Smooth muscle cell (in vitro differentiated cells): Measurements from ENCODE around the gene HSD17B2. TPM values are rescaled to one million over a fixed set of nuclear protein-coding genes. Genes with fewer than 3 reads are reported as not detected.

ENCODE experiments used
- DNase-seq: peaks from one replicate; lab custom pipeline; 2025; ENCODE audit not compliant: unreplicated experiment; lab: John Stamatoyannopoulos, UW
- H2AFZ ChIP-seq: fragments of 200-600 bp; sonication (generic); 2 replicates; pipeline ENCODE4 v1.6.0; 2016; ENCODE audit warnings: antibody characterized with exemption, low read depth, mild to moderate bottlenecking
- H3F3A ChIP-seq: fragments of 200-600 bp; sonication (generic); 2 replicates; pipeline ENCODE4 v1.6.0; 2017; ENCODE audit warnings: antibody characterized with exemption, low read depth
- H3K27ac ChIP-seq: fragments of 200-600 bp; sonication (generic); 2 replicates; pipeline ENCODE4 v1.5.1; 2016; ENCODE audit warnings: low read depth, mild to moderate bottlenecking
- H3K27me3 ChIP-seq: fragments of 200-600 bp; sonication (generic); 2 replicates; pipeline ENCODE4 v1.6.1; 2016; ENCODE audit warnings: low read depth, mild to moderate bottlenecking
- H3K36me3 ChIP-seq: fragments of 200-600 bp; sonication (generic); 2 replicates; pipeline ENCODE4 v1.5.1; 2016; ENCODE audit warnings: low read depth
- H3K4me1 ChIP-seq: fragments of 200-600 bp; sonication (generic); 2 replicates; pipeline ENCODE4 v1.5.1; 2016; ENCODE audit warnings: low read depth
- H3K4me2 ChIP-seq: fragments of 200-600 bp; sonication (generic); 2 replicates; pipeline ENCODE4 v1.6.0; 2016; ENCODE audit warnings: mild to moderate bottlenecking
- H3K4me3 ChIP-seq: fragments of 200-600 bp; sonication (generic); 2 replicates; pipeline ENCODE4 v1.5.1; 2016; ENCODE audit warnings: mild to moderate bottlenecking
- H3K79me2 ChIP-seq: fragments of 200-600 bp; sonication (generic); 2 replicates; pipeline ENCODE4 v1.6.0; 2016; ENCODE audit warnings: low read depth, mild to moderate bottlenecking
- H3K9ac ChIP-seq: fragments of 200-600 bp; sonication (generic); 2 replicates; pipeline ENCODE4 v1.6.0; 2016; ENCODE audit warnings: low read depth
- H3K9me3 ChIP-seq: fragments of 200-600 bp; sonication (generic); replicated peaks from 2 replicates; pipeline ENCODE4 v1.5.1; 2016; ENCODE audit warnings: low read depth
- H4K20me1 ChIP-seq: fragments of 200-600 bp; sonication (generic); 2 replicates; pipeline ENCODE4 v1.6.0; 2016; ENCODE audit warnings: low read depth
- CTCF ChIP-seq: fragments of 200-600 bp; sonication (generic); IDR thresholded peaks from 2 replicates; pipeline ENCODE4 v1.5.1; 2017; ENCODE audit warnings: borderline replicate concordance, mild to moderate bottlenecking, antibody characterized with exemption; ENCODE audit not compliant: insufficient read depth, poor library complexity, severe bottlenecking
- WGBS: methylation state at CpG from one replicate; pipeline ENCODE4 v1.1.7; 2016; ENCODE audit warnings: low lambda C conversion rate; 5-methylcytosine and 5-hydroxymethylcytosine counted together
- polyA plus RNA-seq: library from polyadenylated mRNA; unstranded; fragments of >200 nt; fragmentation: Nextera tagmentation; extraction: Ambion mirVana; gene quantifications from 2 replicates; pipeline ENCODE4 v1.2.1, GENCODE V29; 2016
- total RNA-seq: library from RNA; depleted of rRNA; stranded (reverse); fragments of >200 nt; gene quantifications from 2 replicates; pipeline ENCODE4 v1.2.3, GENCODE V29; 2014

HSD17B2 gene
- total and polyA plus RNA-seq, 2 experiments from 2014 or later: 21.8 to 33.9 TPM

DNA sequence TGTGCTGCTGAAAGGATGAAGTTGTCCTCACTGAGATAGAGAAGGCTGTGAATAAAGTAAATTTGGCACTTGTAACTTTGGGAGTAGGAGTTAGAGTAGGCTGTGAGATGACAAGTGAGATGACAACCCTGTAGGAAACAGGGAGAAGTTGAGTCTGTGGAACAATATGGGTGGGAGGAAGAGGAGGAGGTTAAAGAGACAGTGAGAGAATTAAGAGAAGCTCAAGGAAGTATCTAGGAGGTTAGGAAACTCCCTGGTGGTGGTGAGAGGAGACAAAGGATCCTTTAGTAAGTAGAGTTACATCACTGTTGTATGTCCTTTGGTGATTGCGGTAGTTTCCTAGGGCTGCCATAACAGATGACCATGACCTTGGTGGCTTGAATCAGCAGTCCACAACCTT lies 10.7 kb upstream of the HSD17B2 start:
- Histone ChIP-seq H4K20me1 (no peaks in the 10 kb centered on the region), H3K4me1 (no peaks in the 10 kb centered on the region), H2AFZ (no peak overlapping the region), H3K36me3 (no peaks in the 10 kb centered on the region), H3K79me2 (no peaks in the 10 kb centered on the region), H3K4me3 (no peak overlapping the region), H3K4me2 (no peak overlapping the region), H3K27ac (no peak overlapping the region), H3K9ac (no peak overlapping the region), H3K27me3 (peaks cover 28% of the 10 kb centered on the region), H3F3A (no peaks in the 10 kb centered on the region), H3K9me3 (no peaks in the 10 kb centered on the region)
- DNase-seq: no peak
- no peak for TF ChIP-seq CTCF
- WGBS: 97% methylated on average over 1 of the region's 1 CpG

DNA sequence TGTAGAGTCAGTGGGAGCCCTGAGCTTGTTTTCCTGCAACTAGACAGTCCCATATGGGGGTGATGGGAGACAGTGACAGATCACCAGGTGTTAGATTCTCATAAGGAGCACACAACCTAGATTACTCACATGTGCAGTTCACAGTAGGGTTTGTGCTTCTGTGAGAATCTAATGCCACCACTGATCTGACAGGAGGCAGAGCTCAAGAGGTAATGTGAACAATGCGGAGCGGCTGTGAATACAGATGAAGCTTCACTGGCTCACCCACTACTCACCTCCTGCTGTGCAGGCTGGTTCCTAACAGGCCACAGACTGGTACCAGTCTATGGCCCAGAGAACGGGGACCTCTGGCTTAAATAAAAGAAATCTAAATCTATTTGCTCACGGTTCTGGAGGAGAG lies 10.2 kb upstream of the HSD17B2 start:
- H3K9ac ChIP-seq: no peak overlapping the region
- 91% methylated on average over 4 of the region's 4 CpGs for WGBS

DNA sequence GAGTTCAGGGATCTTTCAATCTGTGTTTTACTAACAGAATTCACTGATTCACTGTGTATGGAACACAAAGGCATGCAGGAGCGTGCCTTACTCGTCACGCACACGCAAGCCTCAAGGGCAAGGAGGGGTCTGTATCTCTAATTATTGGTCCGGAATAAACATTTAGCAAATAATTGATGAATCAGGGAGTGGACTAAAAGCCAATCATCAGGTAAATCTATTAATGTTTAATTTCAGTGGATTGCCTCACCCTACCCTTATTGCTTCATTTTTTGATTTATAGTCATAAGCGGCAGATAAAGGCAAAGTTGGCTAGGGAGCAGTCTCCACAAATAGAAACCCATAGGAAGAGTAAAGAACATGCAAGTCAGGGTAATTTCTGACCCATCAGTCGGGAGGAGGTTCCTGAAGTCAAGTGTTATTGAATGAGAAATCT lies 7.4 kb upstream of the HSD17B2 start:
- peaks cover 19% of the 10 kb centered on the region for H3K27me3 ChIP-seq
- H4K20me1 ChIP-seq: no peaks in the 10 kb centered on the region
- no peaks in the 10 kb centered on the region for H3K4me1 ChIP-seq
- H3F3A ChIP-seq: no peaks in the 10 kb centered on the region
- 88% methylated on average over 7 of the region's 7 CpGs for WGBS
- no peak overlapping the region for H3K4me3 ChIP-seq
- DNase-seq: no peak
- H2AFZ ChIP-seq: no peak overlapping the region
- no peak overlapping the region for H3K4me2 ChIP-seq
- H3K9ac ChIP-seq: no peak overlapping the region
- no peaks in the 10 kb centered on the region for H3K36me3 ChIP-seq
- TF ChIP-seq CTCF: no peak
- no peak overlapping the region for H3K27ac ChIP-seq
- no peaks in the 10 kb centered on the region for H3K9me3 ChIP-seq
- H3K79me2 ChIP-seq: no peaks in the 10 kb centered on the region

More for the DNA sequence above, 10.2 kb upstream of the HSD17B2 start:
- TF ChIP-seq CTCF: no peak
- Histone ChIP-seq H3K27ac (no peak overlapping the region), H3K4me3 (no peak overlapping the region), H2AFZ (no peak overlapping the region), H3K9me3 (no peaks in the 10 kb centered on the region), H3K36me3 (no peaks in the 10 kb centered on the region), H3K27me3 (peaks cover 24% of the 10 kb centered on the region), H4K20me1 (no peaks in the 10 kb centered on the region), H3F3A (no peaks in the 10 kb centered on the region), H3K4me2 (no peak overlapping the region), H3K4me1 (no peaks in the 10 kb centered on the region), H3K79me2 (no peaks in the 10 kb centered on the region)
- no peak for DNase-seq
